ENCODE measurements around the gene KRTAP10-3.
"Not testable (repeated sequence)": the region's sequence is repeated elsewhere in the genome, so short reads cannot be mapped to it uniquely, and the experiment has no call there.

Gene KRTAP10-3

GRCh38 chr21:44569861-44570517, 11.4 kb upstream of the KRTAP10-3 start:
- DNase-seq = no peak

GRCh38 chr21:44568667-44569556, 10.3 kb upstream of the KRTAP10-3 start:
- DNase-seq = no peak

GRCh38 chr21:44568261-44568660, 9.7 kb upstream of the KRTAP10-3 start:
- no peak for DNase-seq

- no peak for DNase-seq
These were observed 9.0 kb upstream of the KRTAP10-3 start for GRCh38 chr21:44567481-44568171.

- DNase-seq = no peak
These were observed 7.8 kb upstream of the KRTAP10-3 start for GRCh38 chr21:44566403-44566802.

- no peak for DNase-seq
These were observed 6.4 kb upstream of the KRTAP10-3 start for GRCh38 chr21:44564886-44565598.

GRCh38 chr21:44564099-44564498, 5.5 kb upstream of the KRTAP10-3 start:
- no peak for DNase-seq

GRCh38 chr21:44558329-44558675, 293 bp downstream of the KRTAP10-3 start:
- not testable (repeated sequence) for DNase-seq

- no peak for DNase-seq
These were observed 885 bp downstream of the KRTAP10-3 start for GRCh38 chr21:44557491-44558328.

- DNase-seq = no peak
These were observed 1.7 kb downstream of the KRTAP10-3 start for GRCh38 chr21:44556879-44557278.

- DNase-seq = no peak
These were observed 3.3 kb downstream of the KRTAP10-3 start for GRCh38 chr21:44555200-44555875.

GRCh38 chr21:44552681-44553080, 5.9 kb downstream of the KRTAP10-3 start:
- DNase-seq = no peak

GRCh38 chr21:44552136-44552535, 6.5 kb downstream of the KRTAP10-3 start:
- DNase-seq = no peak

GRCh38 chr21:44551340-44551961, 7.1 kb downstream of the KRTAP10-3 start, which contains the start of gene KRTAP10-2:
Gene KRTAP10-2 (minus strand): TSS chr21:44551505. CDS start chr21:44551458, 47 bp downstream.
- DNase-seq = no peak

GRCh38 chr21:44550807-44551206, 7.8 kb downstream of the KRTAP10-3 start:
- DNase-seq = no peak

GRCh38 chr21:44550285-44550684, 8.3 kb downstream of the KRTAP10-3 start:
- DNase-seq = not testable (repeated sequence)

- no peak for DNase-seq
These were observed 8.9 kb downstream of the KRTAP10-3 start for GRCh38 chr21:44549525-44550211.

GRCh38 chr21:44548922-44549321, 9.7 kb downstream of the KRTAP10-3 start:
- DNase-seq = no peak

- no peak for DNase-seq
These were observed 10.2 kb downstream of the KRTAP10-3 start for GRCh38 chr21:44548381-44548780.

GRCh38 chr21:44547656-44548331, 10.8 kb downstream of the KRTAP10-3 start:
- DNase-seq = no peak

All from 8988T (cell line).